Measurements from ENCODE around the gene MCTP2.

DNA sequence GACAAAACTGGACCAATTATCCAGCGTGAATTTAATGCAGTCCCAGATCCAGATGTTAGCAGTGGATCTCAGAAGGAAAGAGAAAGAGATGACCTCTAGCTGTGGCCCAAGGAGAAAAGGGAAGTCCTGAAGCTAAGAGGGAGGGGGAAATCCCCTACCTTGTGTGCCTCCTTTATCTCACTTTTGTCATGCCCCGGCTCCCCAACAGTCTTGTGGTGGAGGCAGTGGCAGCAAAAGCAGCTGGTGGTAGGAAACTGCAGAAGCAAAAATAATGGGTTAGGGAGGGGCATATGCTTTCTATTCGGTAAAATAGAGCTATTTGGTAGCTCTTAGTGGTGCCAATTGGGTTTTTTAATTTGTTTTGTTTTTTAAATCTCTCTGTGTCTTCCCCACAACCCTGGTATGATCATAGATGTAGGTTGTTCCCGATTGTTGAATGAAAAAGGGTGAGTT, 56.5 kb downstream of the MCTP2 start:
- TF ChIP-seq CTCF (IDR thresholded peaks at IDR 0.05; ENCODE audit: insufficient read depth, low read length, poor library complexity, severe bottlenecking), result no peak
- no peak for TF ChIP-seq EZH2phosphoT487 (conservative IDR thresholded peaks at IDR 0.05; ENCODE audit: low read length)
